NCI-H2171 (cell line): Measurements from ENCODE around the gene CXADR.
"Not testable (repeated sequence)": the region's sequence is repeated elsewhere in the genome, so short reads cannot be mapped to it uniquely, and the experiment has no call there.

ENCODE experiments used
- DNase-seq: peaks from one replicate; lab custom pipeline; 2025; lab: John Stamatoyannopoulos, UW

CXADR gene

GRCh38 chr21:17502985-17503384, 9.9 kb upstream of the CXADR start:
- not testable (repeated sequence) for DNase-seq

- DNase-seq, result no peak
These were observed 5.9 kb upstream of the CXADR start for GRCh38 chr21:17506951-17507350.

- no peak for DNase-seq
These were observed 5.3 kb upstream of the CXADR start for GRCh38 chr21:17507591-17507990.

GRCh38 chr21:17513214-17514123, 626 bp downstream of the CXADR start:
- DNase-seq, result peak; percentile 54

GRCh38 chr21:17514124-17514845, 1.4 kb downstream of the CXADR start:
- DNase-seq, result no peak

- not testable (repeated sequence) for DNase-seq
These were observed 4.2 kb downstream of the CXADR start for GRCh38 chr21:17517008-17517407.

GRCh38 chr21:17519208-17519738, 6.4 kb downstream of the CXADR start:
- no peak for DNase-seq

- no peak for DNase-seq
These were observed 7.2 kb downstream of the CXADR start for GRCh38 chr21:17519965-17520609.

- no peak for DNase-seq
These were observed 10.2 kb downstream of the CXADR start for GRCh38 chr21:17523007-17523451.

GRCh38 chr21:17523979-17524494, 11.2 kb downstream of the CXADR start:
- DNase-seq, result not testable (repeated sequence)

GRCh38 chr21:17524635-17525034, 11.8 kb downstream of the CXADR start:
- DNase-seq, result no peak

GRCh38 chr21:17526776-17527175, 13.9 kb downstream of the CXADR start:
- no peak for DNase-seq

- no peak for DNase-seq
These were observed 14.4 kb downstream of the CXADR start for GRCh38 chr21:17527240-17527639.

GRCh38 chr21:17527711-17528110, 14.9 kb downstream of the CXADR start:
- no peak for DNase-seq

- no peak for DNase-seq
These were observed 16.8 kb downstream of the CXADR start for GRCh38 chr21:17529648-17530047.

- no peak for DNase-seq
These were observed 19.4 kb downstream of the CXADR start for GRCh38 chr21:17532292-17532691.

- DNase-seq, result no peak
These were observed 23.5 kb downstream of the CXADR start for GRCh38 chr21:17536381-17536780.

GRCh38 chr21:17537299-17537698, 24.5 kb downstream of the CXADR start:
- DNase-seq, result no peak

GRCh38 chr21:17538576-17538975, 25.7 kb downstream of the CXADR start:
- no peak for DNase-seq

GRCh38 chr21:17539323-17539722, 26.5 kb downstream of the CXADR start:
- DNase-seq, result no peak

GRCh38 chr21:17539743-17540341, 27.0 kb downstream of the CXADR start:
- no peak for DNase-seq

- DNase-seq, result no peak
These were observed 27.7 kb downstream of the CXADR start for GRCh38 chr21:17540530-17540929.
